Neural progenitor cell (in vitro differentiated cells): ENCODE measurements around the gene PSMD2. TPM values are rescaled to one million over a fixed set of nuclear protein-coding genes. Genes with fewer than 3 reads are reported as not detected.

Source experiments
- DNase-seq: peaks from one replicate; pipeline ENCODE4 v3.0.0-alpha.2; 2016; ENCODE audit warnings: low spot score
- H2AFZ ChIP-seq: fragments of 200-600 bp; sonication (generic); replicated peaks from 2 replicates; pipeline ENCODE4 v1.6.1; 2016; ENCODE audit warnings: antibody characterized with exemption
- H3F3A ChIP-seq: fragments of 200-600 bp; sonication (generic); 2 replicates; pipeline ENCODE4 v1.6.1; 2016; ENCODE audit warnings: antibody characterized with exemption, low read depth
- H3K27ac ChIP-seq: fragments of 200-600 bp; sonication (generic); 2 replicates; pipeline ENCODE4 v1.5.1; 2016; ENCODE audit warnings: mild to moderate bottlenecking
- H3K27me3 ChIP-seq: fragments of 200-600 bp; sonication (generic); 2 replicates; pipeline ENCODE4 v1.6.1; 2016; ENCODE audit warnings: mild to moderate bottlenecking, moderate library complexity
- H3K36me3 ChIP-seq: fragments of 200-600 bp; sonication (generic); 2 replicates; pipeline ENCODE4 v1.5.1; 2016
- H3K4me1 ChIP-seq: fragments of 200-600 bp; sonication (generic); 2 replicates; pipeline ENCODE4 v1.6.1; 2016; ENCODE audit warnings: mixed run types
- H3K4me2 ChIP-seq: fragments of 200-600 bp; sonication (generic); 2 replicates; pipeline ENCODE4 v1.6.1; 2016
- H3K4me3 ChIP-seq: fragments of 200-600 bp; sonication (generic); 2 replicates; pipeline ENCODE4 v1.5.1; 2016
- H3K79me2 ChIP-seq: fragments of 200-600 bp; sonication (generic); 2 replicates; pipeline ENCODE4 v1.6.1; 2016; ENCODE audit warnings: low read depth
- H3K9ac ChIP-seq: fragments of 200-600 bp; sonication (generic); 2 replicates; pipeline ENCODE4 v1.6.1; 2016
- H3K9me3 ChIP-seq: fragments of 200-600 bp; sonication (generic); 2 replicates; pipeline ENCODE4 v1.5.1; 2016; ENCODE audit warnings: low read depth
- H4K20me1 ChIP-seq: fragments of 200-600 bp; sonication (generic); 2 replicates; pipeline ENCODE4 v1.6.1; 2016; ENCODE audit warnings: low read depth
- H3K27ac Mint-ChIP-seq: 3 replicates; pipeline ENCODE4 v1.8.0; 2021; ENCODE audit warnings: mixed read lengths
- H3K27me3 Mint-ChIP-seq: 2 replicates; pipeline ENCODE4 v1.8.0; 2022; ENCODE audit warnings: low read depth, mild to moderate bottlenecking, inconsistent platforms, moderate library complexity, mixed read lengths; ENCODE audit not compliant: insufficient read depth
- H3K36me3 Mint-ChIP-seq: 3 replicates; pipeline ENCODE4 v1.8.0; 2021; ENCODE audit warnings: mixed read lengths
- H3K4me1 Mint-ChIP-seq: 3 replicates; pipeline ENCODE4 v1.8.0; 2021; ENCODE audit warnings: mixed read lengths
- H3K4me3 Mint-ChIP-seq: 3 replicates; pipeline ENCODE4 v1.8.0; 2021; ENCODE audit warnings: mild to moderate bottlenecking, moderate library complexity, mixed read lengths
- H3K9me3 Mint-ChIP-seq: 3 replicates; pipeline ENCODE4 v1.8.0; 2020; ENCODE audit warnings: mixed read lengths
- EZH2 ChIP-seq: fragments of 200-600 bp; sonication (generic); IDR thresholded peaks from 2 replicates; pipeline ENCODE4 v1.6.1; 2017; ENCODE audit warnings: antibody characterized with exemption, mild to moderate bottlenecking, moderate library complexity
- EZH2phosphoT487 ChIP-seq: fragments of 200-600 bp; sonication (generic); IDR thresholded peaks from 2 replicates; pipeline ENCODE4 v1.6.1; 2017; ENCODE audit warnings: antibody characterized with exemption
- total RNA-seq: library from RNA; depleted of rRNA; stranded (reverse); fragments of >200 nt; gene quantifications from 2 replicates; pipeline ENCODE4 v1.2.3, GENCODE V29; 2015; ENCODE audit warnings: low replicate concordance
- TF ChIP-seq, protein P1 (sequence below): fragments of 200-600 bp; sonication (generic); IDR thresholded peaks from 2 replicates; pipeline ENCODE4 v1.5.1; 2017; ENCODE audit warnings: antibody characterized with exemption, mild to moderate bottlenecking

The PSMD2 gene
- total RNA-seq, 1 donor from 2014 or later: 234 TPM

DNA sequence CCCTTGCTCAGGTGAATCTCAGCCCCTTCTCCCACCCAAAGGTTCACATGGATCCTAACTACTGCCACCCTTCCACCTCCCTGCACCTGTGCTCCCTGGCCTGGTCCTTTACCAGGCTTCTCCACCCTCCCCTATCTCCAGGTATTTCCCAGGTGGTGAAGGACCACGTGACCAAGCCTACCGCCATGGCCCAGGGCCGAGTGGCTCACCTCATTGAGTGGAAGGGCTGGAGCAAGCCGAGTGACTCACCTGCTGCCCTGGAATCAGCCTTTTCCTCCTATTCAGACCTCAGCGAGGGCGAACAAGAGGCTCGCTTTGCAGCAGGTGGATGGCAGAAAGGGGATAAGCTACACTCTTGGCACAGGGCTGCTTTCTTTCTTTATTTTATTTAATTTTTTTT lies 42.9 kb downstream of the PSMD2 start:
- Histone ChIP-seq H3K9ac (no peak overlapping the region), H3K27me3 (no peaks in the 10 kb centered on the region), H2AFZ (no peak overlapping the region), H3K4me1 (peaks cover 33% of the 10 kb centered on the region), H3K4me3 (no peak overlapping the region), H3F3A (peaks cover 48% of the 10 kb centered on the region), H3K79me2 (peaks cover 37% of the 10 kb centered on the region), H4K20me1 (peaks cover 79% of the 10 kb centered on the region), H3K36me3 (no peaks in the 10 kb centered on the region), H3K27ac (no peak overlapping the region), H3K9me3 (no peaks in the 10 kb centered on the region), H3K4me2 (no peak overlapping the region)
- Mint-ChIP-seq H3K4me1 (peaks cover 36% of the 10 kb centered on the region), H3K4me3 (no peak overlapping the region), H3K9me3 (no peaks in the 10 kb centered on the region), H3K27me3 (peaks cover 5% of the 10 kb centered on the region), H3K36me3 (peaks cover 10% of the 10 kb centered on the region), H3K27ac (no peak overlapping the region)
- DNase-seq: no peak
- TF ChIP-seq EZH2phosphoT487: no peak
- TF ChIP-seq, protein P1, sequence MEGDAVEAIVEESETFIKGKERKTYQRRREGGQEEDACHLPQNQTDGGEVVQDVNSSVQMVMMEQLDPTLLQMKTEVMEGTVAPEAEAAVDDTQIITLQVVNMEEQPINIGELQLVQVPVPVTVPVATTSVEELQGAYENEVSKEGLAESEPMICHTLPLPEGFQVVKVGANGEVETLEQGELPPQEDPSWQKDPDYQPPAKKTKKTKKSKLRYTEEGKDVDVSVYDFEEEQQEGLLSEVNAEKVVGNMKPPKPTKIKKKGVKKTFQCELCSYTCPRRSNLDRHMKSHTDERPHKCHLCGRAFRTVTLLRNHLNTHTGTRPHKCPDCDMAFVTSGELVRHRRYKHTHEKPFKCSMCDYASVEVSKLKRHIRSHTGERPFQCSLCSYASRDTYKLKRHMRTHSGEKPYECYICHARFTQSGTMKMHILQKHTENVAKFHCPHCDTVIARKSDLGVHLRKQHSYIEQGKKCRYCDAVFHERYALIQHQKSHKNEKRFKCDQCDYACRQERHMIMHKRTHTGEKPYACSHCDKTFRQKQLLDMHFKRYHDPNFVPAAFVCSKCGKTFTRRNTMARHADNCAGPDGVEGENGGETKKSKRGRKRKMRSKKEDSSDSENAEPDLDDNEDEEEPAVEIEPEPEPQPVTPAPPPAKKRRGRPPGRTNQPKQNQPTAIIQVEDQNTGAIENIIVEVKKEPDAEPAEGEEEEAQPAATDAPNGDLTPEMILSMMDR: no peak

GRCh38 chr3:184343200-184343876 lies 44.3 kb downstream of the PSMD2 start:
- Histone ChIP-seq H3K79me2 (peaks cover 22% of the 10 kb centered on the region), H2AFZ (no peak overlapping the region), H4K20me1 (peaks cover 65% of the 10 kb centered on the region), H3K9me3 (no peaks in the 10 kb centered on the region), H3K9ac (no peak overlapping the region), H3K4me3 (no peak overlapping the region), H3K4me2 (no peak overlapping the region), H3K4me1 (peaks cover 24% of the 10 kb centered on the region), H3K27me3 (no peaks in the 10 kb centered on the region), H3K27ac (no peak overlapping the region), H3F3A (peaks cover 35% of the 10 kb centered on the region), H3K36me3 (no peaks in the 10 kb centered on the region)
- Mint-ChIP-seq H3K9me3 (no peaks in the 10 kb centered on the region), H3K27ac (no peak overlapping the region), H3K4me3 (peak overlapping the region; percentile 54), H3K27me3 (peaks cover 8% of the 10 kb centered on the region), H3K36me3 (peaks cover 12% of the 10 kb centered on the region), H3K4me1 (peaks cover 33% of the 10 kb centered on the region)
- TF ChIP-seq EZH2phosphoT487 (no peak), EZH2 (no peak)
- TF ChIP-seq, protein P1: no peak
- DNase-seq: no peak

DNA sequence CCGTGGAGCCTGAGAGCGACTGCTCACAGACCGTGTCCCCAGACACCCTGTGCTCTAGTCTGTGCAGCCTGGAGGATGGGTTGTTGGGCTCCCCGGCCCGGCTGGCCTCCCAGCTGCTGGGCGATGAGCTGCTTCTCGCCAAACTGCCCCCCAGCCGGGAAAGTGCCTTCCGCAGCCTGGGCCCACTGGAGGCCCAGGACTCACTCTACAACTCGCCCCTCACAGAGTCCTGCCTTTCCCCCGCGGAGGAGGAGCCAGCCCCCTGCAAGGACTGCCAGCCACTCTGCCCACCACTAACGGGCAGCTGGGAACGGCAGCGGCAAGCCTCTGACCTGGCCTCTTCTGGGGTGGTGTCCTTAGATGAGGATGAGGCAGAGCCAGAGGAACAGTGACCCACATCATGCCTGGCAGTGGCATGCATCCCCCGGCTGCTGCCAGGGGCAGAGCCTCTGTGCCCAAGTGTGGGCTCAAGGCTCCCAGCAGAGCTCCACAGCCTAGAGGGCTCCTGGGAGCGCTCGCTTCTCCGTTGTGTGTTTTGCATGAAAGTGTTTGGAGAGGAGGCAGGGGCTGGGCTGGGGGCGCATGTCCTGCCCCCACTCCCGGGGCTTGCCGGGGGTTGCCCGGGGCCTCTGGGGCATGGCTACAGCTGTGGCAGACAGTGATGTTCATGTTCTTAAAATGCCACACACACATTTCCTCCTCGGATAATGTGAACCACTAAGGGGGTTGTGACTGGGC lies 45.7 kb downstream of the PSMD2 start:
- Histone ChIP-seq H4K20me1 (peaks cover 55% of the 10 kb centered on the region), H3K4me1 (peaks cover 16% of the 10 kb centered on the region), H3K4me2 (peak overlapping the region; percentile 59), H3K27me3 (no peaks in the 10 kb centered on the region), H2AFZ (no peak overlapping the region), H3K9me3 (no peaks in the 10 kb centered on the region), H3K27ac (peak overlapping the region; percentile 71), H3K9ac (no peak overlapping the region), H3K4me3 (no peak overlapping the region), H3F3A (peaks cover 33% of the 10 kb centered on the region), H3K36me3 (no peaks in the 10 kb centered on the region), H3K79me2 (peaks cover 12% of the 10 kb centered on the region)
- no peak for TF ChIP-seq EZH2
- no peak for TF ChIP-seq EZH2phosphoT487
- TF ChIP-seq, protein P1: no peak
- Mint-ChIP-seq H3K4me1 (peaks cover 33% of the 10 kb centered on the region), H3K36me3 (peaks cover 9% of the 10 kb centered on the region), H3K27me3 (peaks cover 5% of the 10 kb centered on the region), H3K27ac (no peak overlapping the region), H3K9me3 (no peaks in the 10 kb centered on the region), H3K4me3 (no peak overlapping the region)
- DNase-seq: no peak
